GM19324 (cell line): ENCODE measurements around the gene CACNA2D3.

Experiments
- ATAC-seq: cut with Tn5 transposase; IDR thresholded peaks from one replicate; pipeline ENCODE4 v1.9.1; 2021; ENCODE audit warnings: mild to moderate bottlenecking, moderate library complexity; ENCODE audit not compliant: unreplicated experiment, low FRiP score

The CACNA2D3 gene

DNA sequence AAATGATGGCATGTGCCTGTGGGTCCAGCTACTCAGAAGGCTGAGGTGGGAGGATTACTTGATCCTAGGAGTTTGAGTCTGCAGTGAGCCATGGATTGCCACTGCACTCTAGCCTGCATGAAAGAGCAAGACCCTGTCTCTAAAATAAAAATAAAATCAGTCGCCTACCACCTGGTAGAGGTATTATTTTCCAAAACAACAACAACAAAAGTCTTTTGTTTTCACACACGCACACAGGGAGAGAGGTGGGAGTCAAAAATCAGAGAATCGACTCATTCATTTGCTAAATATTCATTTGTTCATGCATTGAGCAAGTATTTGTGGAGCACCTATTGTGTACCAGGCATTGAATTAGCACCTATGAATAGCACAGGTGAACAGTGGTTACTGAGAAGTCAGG is 587.4 kb downstream of the CACNA2D3 start:
- no peak for ATAC-seq

- ATAC-seq, result no peak
These were observed 588.6 kb downstream of the CACNA2D3 start for GRCh38 chr3:54710954-54711353.

DNA sequence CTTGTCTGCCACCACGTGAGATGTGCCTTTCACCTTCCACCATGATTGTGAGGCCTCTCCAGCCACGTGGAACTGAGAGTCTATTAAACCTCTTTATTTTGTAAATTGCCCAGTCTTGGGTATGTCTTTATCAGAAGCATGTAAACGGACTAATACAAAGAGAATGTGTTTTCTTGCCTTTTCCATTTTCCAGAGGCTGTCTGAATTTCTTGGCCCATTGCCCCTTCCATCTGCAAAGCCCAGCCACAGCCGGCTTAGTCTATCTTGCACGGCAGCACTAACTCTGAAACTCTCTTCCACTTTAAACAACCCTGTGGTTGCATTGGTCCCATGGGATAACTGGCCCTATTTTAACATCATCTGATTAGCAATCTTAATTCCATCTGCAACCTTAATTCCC is 590.2 kb downstream of the CACNA2D3 start:
- ATAC-seq, result no peak

GRCh38 chr3:54713031-54713430 is 590.7 kb downstream of the CACNA2D3 start:
- no peak for ATAC-seq

GRCh38 chr3:54713455-54713854 is 591.1 kb downstream of the CACNA2D3 start:
- ATAC-seq, result no peak

- ATAC-seq, result no peak
These were observed 591.7 kb downstream of the CACNA2D3 start for GRCh38 chr3:54714035-54714434.

- ATAC-seq, result no peak
These were observed 595.2 kb downstream of the CACNA2D3 start for GRCh38 chr3:54717506-54717905.

DNA sequence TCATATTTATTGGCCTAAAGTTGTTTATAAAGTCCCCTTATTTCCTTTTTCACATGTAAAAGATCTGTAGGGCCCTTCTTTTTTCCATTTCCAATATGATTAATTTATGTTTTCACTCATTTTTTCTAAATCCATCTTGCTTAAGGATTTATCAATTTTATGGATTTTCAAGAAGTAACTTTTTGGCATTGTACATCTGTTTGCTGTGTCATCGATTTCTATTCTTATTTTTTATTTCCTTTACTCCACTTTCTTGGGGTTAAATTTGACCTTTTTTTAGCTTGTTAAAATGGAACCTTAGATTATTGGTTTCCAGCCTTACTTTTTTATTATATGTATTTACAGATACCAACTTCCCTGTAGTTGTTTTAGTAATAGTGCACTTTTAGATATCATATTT is 597.6 kb downstream of the CACNA2D3 start:
- no peak for ATAC-seq

DNA sequence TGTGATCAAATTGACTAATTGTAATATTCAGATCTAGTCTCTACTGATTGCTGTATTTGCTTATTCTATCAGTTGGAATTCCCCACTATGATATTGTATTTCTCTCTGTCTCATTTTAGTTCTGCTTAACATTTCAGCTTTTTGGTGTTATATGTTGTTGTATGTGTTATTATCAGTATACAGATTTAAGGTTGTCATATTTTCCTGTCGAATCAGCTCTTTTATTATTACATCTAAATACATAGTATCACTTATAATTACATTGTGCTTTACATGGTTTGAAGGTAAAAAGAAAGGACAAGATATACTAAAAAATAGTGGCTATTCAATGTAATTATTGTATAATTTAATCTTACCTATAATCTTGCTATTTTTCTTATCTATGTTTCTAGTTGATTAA is 598.3 kb downstream of the CACNA2D3 start:
- ATAC-seq, result no peak

GRCh38 chr3:54731732-54732445 is 609.5 kb downstream of the CACNA2D3 start:
- ATAC-seq, result no peak

DNA sequence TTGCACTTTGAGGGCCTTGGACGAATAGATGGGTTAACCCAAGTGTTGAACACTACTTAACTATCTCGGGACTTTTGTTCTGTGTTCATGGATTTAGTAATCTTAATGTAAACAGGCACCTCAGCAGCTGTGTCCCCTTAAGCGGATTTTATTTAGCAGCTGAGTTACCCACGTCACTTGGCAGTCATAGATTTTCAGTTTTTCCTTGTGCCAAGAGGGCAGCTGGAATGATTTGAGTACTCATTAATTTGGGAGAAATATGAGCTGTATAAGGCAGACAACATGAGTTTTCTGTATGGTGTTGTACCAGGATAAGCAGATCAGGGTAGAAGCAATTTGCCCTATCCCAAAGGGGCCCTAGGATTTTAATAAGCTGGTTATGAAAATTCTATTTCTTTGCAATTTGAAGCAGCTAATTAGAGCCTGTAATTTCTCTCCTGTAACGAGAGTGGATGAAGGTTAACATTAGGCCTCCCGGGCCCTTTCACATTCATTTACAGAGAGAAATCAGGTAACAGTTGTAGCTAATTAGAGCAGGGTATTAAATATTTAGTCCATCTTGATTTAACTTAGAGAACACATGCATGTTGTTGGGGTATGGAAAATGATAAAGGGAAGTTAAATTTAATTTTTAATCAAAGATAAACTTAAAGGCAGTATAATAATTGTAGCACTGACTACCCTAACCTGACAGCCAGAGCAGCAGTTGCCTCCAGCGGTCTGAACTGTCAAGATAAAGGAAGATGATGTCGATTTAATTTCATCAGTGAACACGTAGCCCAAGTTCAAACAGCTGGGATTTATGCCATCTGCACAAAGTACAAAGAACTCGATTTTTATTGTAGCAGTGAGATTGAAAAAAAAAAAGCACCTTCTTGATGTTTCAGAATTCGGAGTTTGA is 611.0 kb downstream of the CACNA2D3 start:
- ATAC-seq, result no peak

DNA sequence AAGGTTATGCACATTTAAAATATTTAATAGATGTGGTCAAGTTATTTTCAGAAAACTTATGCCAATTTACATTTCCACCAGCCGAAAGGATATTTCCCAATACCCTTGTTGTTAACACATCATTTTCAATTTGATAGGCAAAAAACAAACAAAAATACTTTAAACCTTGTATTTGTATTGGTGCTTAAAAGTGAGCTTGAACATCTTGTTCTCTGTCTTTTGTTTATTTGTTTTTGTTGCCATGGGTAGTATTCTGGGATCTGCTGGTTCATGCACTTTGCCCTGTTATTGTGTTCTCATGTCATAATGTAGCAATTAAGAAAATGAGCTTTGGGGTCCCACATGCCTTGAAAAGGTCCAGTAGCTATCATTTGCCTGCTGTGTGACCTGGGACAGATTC is 614.1 kb downstream of the CACNA2D3 start:
- ATAC-seq, result no peak

DNA sequence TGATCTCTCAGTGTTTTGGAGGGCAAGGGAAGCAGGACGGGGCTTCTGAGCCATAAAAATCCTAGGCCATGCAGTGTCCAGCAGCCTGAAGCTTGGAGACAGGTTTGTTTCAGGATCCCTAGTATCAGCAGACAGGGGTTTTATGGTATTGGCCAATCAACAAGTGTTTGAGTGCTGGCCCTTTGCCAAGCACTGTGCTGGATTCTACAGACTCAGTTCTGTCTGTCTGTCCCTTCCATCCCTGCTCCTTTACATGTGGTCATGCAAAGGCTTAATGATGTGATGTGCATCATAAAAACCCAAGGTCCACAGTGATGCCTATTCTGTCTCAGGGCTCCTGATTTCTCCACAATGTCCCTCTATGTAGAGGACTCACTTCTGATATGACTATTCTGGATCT is 621.4 kb downstream of the CACNA2D3 start:
- ATAC-seq, result no peak

DNA sequence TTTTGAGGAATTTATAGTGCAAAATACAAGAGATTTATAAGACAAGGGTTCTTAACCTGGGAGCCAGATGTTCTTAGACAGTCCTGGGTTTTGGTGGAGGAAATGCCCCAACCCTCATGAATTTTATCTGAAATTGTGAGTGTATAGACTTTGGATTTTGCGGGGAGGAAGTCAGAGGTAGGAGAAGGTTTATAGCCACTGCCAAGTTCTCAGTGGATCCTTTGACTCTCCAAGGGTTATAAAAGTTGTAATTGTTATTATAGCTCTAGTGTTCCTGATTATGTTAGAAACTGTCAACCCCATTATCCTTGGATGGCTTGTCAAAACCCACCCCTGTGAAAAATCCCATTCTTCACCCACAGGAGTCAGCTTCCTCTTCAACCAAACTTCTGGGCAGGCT is 621.9 kb downstream of the CACNA2D3 start:
- ATAC-seq, result no peak

- ATAC-seq, result no peak
These were observed 623.5 kb downstream of the CACNA2D3 start for GRCh38 chr3:54745843-54746242.

DNA sequence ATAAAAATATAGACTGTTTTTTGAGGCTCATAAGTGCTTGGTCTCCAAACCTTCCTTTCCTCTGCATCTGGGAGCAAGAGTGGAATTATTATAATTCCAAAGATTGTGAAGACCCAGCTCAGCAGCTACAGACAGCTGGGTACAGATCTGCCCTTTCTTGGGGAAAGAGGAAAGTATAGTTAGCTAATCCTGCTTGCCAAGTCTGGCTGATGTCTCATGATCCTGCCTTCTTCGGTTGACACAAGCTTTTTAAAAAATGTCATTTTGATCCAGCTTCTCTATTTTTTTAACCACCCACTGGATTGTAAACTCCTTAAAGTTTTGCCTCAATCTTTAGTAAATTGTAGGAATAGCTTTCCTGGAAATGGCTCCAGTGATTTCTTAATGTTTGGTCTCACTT is 624.4 kb downstream of the CACNA2D3 start:
- no peak for ATAC-seq

DNA sequence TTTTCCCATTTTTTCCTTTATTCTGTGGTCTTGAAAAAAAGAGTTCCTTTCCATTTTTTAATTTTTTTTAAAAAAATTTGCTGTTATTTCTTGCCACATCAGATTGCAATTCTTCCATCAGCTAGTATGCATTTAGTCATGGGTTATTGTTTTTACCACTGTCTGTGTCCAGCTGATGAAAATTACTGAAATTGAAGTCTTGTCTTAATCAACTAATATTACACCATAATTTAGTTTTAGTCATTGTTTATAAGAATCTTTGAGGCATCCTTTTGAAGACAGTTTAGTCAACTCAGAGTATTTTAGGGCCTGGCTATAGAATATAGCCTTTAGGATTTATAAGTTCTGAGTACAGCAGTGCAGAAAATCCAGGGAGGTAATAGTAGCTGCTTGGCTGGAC is 633.4 kb downstream of the CACNA2D3 start:
- no peak for ATAC-seq

GRCh38 chr3:54756330-54756731 is 634.0 kb downstream of the CACNA2D3 start:
- no peak for ATAC-seq

GRCh38 chr3:54758461-54758860 is 636.1 kb downstream of the CACNA2D3 start:
- no peak for ATAC-seq

- ATAC-seq, result no peak
These were observed 636.8 kb downstream of the CACNA2D3 start for GRCh38 chr3:54759166-54759565.

DNA sequence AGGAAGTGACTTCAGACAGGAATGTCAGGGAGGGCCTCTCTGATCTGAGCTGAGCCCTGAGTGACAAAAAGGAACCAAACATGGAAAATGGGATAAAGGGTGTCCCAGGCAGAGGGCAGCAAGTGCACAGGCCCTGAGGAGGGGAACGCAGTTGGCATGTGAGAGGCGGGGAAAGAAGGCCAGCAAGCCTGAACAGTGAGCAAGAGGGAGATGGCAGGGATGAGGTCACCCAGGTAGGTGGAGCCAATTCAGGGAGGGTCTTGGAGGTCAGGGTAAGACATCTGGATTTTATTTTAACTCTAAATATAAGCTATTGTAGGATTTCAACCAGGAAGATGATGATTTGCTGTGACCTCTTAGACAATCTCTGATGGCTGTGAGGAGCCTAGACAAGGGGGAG is 637.8 kb downstream of the CACNA2D3 start:
- ATAC-seq, result no peak

DNA sequence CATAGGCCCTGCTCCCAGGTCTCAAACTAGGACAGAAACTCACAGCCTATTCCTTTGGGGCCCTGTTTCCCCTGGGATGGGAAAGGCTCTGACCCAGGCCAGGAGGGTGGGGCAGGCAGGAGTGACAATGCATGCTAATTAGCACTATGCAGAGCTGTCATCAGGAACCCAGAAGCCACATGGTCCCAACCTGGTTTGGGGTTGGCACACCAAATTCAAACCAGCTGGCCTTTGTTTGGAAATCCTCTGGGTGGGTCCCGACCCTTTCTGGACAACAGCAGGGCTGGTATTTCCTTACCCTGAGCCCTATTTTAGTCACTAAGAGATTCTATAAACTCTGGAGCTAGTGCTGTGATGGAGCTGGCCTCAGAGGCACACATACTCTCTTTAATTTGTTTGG is 639.3 kb downstream of the CACNA2D3 start:
- no peak for ATAC-seq
